ENCODE measurements around the gene MCF2L.

DNA sequence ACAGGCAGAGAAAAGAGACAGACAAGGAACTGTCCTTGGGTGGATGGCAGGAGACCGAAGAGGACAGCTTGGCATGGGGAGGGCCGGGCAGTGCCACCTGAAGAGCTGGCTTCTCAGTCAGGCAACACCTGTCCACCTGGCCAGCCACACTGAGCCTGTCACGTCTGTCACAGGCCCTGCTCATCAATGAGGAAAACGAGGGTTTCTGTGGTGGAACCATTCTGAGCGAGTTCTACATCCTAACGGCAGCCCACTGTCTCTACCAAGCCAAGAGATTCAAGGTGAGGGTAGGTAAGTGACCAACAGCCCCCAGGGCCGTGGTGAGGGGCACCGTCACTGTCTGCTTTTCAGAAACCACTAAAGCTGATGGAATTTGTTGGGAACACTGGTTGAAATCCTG lies 178.2 kb downstream of the MCF2L start:
- TF ChIP-seq, protein P1, sequence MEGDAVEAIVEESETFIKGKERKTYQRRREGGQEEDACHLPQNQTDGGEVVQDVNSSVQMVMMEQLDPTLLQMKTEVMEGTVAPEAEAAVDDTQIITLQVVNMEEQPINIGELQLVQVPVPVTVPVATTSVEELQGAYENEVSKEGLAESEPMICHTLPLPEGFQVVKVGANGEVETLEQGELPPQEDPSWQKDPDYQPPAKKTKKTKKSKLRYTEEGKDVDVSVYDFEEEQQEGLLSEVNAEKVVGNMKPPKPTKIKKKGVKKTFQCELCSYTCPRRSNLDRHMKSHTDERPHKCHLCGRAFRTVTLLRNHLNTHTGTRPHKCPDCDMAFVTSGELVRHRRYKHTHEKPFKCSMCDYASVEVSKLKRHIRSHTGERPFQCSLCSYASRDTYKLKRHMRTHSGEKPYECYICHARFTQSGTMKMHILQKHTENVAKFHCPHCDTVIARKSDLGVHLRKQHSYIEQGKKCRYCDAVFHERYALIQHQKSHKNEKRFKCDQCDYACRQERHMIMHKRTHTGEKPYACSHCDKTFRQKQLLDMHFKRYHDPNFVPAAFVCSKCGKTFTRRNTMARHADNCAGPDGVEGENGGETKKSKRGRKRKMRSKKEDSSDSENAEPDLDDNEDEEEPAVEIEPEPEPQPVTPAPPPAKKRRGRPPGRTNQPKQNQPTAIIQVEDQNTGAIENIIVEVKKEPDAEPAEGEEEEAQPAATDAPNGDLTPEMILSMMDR (conservative IDR thresholded peaks at IDR 0.05; ENCODE audit: low read depth, low read length) = no peak
- no peak for TF ChIP-seq EZH2 (IDR thresholded peaks at IDR 0.05; ENCODE audit: low read length, unreplicated experiment)
